Muscle of arm (tissue), 12 donors: ENCODE measurements around the gene FXN. TPM values are rescaled to one million over a fixed set of nuclear protein-coding genes. Genes with fewer than 3 reads are reported as not detected.
A peak's percentile ranks its signal among the peaks of the same experiment; 100 is the strongest.
"Not testable (repeated sequence)": the region's sequence is repeated elsewhere in the genome, so short reads cannot be mapped to it uniquely, and the experiment has no call there.

Experiments used
- DNase-seq: peaks from one replicate; pipeline ENCODE4 v3.0.0-alpha.2; 2013
- polyA plus RNA-seq, 12 donors: library from polyadenylated mRNA; unstranded; fragments of 120-200 nt; gene quantifications; one replicate each; pipeline ENCODE4 v1.2.1, GENCODE V29; 2013; ENCODE audit not compliant: insufficient read length in 12 of 12

Gene FXN
- polyA plus RNA-seq, 12 donors: 12.1 to 16.0 (median 12.8) TPM; not detected in 1

DNA sequence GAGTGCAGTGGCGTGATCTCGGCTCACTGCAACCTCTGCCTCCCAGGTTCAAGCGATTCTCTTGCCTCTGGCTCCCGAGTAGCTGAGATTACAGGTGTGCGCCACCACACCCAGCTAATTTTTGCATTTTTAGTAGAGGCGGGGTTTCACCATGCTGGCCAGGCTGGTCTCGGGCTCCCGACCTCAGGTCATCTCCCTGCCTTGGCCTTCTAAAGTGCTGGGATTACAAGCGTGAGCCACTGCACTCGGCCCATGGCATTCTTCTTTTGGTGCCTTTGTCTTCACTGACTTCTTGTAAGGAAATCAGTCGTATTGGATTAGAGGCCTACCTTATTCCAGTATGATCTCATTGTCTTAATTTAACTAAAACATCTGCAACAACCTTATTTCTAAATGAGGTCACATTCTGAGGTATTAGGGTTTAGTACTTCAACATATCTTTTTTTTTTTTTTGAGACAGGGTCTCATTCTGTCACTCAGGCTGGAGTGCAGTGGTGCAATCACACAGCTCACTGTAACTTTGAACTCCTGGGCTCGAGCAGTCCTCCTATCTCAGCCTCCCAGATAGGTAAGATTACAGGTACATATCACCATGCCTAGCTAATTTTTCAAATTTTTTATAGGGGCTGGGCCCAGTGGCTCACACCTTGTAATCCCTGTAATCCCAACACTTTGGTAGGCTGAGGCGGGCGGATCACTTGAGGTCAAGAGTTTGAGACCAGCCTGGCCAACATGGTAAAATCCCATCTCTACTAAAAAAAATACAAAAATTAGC, 59.0 kb downstream of the FXN start:
- not testable (repeated sequence) for DNase-seq

GRCh38 chr9:69097064-69097463, 61.5 kb downstream of the FXN start:
- DNase-seq: no peak

DNA sequence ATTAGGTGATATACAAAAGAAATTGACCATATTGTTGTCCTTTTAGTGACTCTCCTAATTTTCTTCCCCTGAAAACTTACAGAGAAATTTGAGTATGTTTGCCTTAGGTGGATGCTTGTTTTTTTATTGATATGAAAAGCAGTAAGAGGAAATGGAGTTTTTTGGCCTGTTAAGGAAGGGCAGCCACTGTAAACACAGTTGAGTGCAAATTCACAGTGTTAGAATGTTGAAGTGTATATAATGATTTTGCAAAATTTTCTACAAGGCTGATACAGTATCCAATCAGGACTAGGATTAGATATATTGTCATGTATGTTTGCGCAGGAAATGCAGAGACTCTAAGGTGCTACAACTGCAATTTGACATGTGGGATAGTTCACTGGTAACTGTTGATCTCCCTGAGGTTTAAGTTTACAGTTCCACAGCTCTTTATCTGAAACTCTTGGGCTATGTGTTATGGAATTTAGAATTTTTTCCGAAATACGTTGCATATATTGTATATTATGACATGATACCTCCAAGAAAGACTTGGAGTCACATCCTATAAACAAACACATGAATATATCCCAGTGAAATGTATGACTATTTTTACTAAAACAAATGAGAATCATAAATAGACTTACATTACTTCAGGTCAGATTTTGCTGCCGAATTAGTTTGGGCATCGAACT, 62.5 kb downstream of the FXN start:
- DNase-seq: no peak

DNA sequence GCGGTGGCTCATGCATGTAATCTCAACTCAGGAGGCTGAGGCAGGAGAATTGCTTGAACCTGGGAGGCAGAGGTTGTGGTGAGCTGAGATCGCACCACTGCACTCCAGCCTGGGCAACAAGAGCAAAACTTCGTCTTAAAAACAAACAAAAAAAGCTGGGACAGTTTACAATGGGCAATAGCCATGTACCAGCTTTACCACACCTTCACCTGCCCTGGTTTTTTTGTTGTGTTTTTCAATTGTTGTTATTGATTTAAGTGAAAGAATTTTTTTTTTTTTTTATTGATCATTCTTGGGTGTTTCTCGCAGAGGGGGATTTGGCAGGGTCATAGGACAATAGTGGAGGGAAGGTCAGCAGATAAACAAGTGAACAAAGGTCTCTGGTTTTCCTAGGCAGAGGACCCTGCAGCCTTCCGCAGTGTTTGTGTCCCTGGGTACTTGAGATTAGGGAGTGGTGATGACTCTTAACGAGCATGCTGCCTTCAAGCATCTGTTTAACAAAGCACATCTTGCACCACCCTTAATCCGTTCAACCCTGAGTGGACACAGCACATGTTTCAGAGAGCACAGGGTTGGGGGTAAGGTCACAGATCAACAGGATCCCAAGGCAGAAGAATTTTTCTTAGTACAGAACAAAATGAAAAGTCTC, 67.9 kb downstream of the FXN start:
- DNase-seq: not testable (repeated sequence)

DNA sequence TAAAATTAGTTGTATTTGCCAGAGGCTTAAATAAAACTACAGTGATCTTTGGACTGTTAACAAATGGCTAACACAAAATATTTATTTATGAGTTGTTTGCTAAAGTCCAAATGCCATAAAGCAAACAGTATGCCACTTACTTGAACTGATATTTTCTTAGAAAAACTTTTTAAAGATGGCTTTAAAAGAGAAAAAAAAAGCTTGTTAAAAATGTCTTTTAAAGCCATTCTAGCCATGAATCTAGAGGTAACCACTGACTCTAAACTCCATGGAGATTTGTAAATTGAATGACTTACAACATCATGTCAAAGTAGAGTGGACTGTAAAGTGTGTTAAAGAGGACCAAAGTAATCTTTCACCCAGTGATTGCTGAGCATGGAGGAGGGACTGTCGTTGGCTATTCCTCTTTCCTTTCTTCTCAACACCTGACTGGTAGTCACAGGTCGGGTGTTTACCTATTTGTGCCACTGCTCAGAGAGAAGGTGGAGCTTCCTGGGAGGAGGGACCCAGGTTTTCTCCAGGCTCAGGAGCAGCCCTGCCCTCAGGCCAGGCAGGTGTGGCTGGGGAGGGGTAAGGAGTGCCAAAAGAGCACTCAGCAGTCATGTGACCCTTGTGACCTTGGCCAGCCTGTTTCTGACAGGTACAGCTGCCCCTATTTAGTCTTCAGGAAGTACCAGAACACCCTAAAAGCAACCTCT, 69.4 kb downstream of the FXN start:
- no peak for DNase-seq

DNA sequence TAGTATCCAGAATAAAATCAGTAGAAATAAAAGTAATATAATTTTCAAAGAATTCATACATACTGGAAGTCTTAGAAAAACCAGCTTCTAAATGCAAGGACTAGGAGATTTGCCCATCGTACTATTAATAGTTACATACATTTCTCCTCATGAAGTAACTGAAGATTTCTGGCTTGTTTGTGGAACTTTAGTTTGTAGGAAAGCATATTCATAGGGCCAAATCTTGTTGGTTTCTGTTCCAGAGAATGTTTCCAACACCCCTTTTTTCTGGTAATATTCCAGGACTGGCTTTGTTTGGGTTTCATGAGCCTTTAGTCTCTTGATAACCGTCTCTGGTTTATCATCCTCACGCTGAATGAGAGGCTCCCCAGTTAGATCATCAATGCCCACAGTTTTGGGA, 72.2 kb downstream of the FXN start:
- DNase-seq: no peak

DNA sequence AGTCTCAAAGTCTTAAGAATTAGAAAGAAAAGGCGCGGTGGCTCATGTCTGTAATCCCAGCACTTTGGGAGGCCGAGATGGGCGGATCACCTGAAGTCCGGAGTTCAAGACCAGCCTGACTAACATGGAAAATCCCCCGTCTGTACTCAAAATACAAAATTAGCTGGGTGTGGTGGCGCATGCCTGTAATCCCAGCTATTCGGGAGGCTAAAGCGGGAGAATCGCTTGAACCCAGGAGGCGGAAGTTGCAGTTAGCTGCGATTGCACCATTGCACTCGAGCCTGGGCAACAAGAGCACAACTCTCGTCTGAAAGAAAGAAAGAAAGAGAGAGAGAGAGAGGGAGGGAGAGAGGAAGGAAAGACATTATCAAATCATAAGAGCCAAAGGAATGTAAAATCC, 73.2 kb downstream of the FXN start:
- DNase-seq: not testable (repeated sequence)

DNA sequence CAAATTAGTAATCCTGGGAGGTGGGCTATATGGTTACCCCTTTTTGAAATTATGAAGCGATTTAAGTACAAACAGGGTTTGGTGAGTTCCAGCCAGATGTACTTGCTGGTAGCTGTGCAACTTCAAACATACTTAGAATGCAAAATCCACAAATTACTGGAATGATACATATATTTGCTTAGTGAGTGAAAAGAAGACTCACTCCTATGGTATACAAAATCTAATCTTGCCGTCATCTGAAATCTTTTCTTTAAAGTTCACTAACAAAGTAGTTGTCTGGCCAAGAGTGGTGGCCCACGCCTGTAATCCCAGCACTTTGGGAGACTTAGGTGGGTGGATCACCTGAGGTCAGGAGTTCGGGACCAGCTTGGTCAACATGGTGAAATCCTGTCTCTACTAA, 73.6 kb downstream of the FXN start:
- DNase-seq: no peak

DNA sequence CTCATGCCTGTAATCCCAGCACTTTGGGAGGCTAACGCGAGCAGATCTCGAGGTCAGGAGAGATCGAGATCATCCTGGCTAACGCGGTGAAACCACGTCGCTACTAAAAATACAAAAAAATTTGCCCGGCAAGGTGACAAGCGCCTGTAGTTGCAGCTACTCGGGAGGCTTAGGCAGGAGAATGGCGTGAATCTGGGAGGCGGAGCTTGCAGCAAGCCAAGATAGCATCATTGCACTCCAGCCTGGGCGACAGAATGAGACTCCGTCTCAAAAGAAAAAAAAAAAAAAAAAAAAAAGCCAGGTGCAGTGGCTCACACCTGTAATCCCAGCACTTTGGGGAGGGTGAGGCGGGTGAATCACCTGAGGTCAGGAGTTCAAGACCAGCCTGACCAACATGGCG, 77.1 kb downstream of the FXN start:
- DNase-seq: not testable (repeated sequence)

- DNase-seq: peak; percentile 51
These were observed 80.1 kb downstream of the FXN start for GRCh38 chr9:69115621-69116020.

GRCh38 chr9:69118656-69119055, 83.1 kb downstream of the FXN start:
- no peak for DNase-seq

GRCh38 chr9:69120380-69121154, 85.0 kb downstream of the FXN start:
- no peak for DNase-seq

- DNase-seq: peak; percentile 41
These were observed 85.9 kb downstream of the FXN start for GRCh38 chr9:69121155-69122081.

DNA sequence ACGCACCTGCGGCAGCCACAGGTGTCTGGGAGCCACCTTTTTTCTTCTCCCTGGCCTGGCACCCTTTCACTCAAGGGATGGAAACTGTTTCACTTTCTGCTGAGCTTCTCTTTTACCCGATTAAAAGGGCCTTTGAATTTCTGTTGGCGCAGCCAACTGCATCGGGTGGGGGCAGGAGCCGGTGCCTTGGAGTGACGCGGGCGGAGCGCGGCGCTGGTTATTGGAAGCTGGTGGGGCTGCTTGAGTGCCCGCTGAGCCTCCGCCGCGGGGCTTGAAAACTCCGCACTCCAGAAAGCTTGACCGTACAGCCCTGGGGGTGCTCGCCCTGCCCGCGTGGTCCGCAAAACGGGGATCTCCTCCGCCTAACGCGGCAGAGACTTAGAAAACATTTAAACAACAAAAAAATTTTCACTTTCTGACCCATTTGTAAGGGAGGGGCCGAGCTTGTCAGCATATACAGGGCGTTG, 86.6 kb downstream of the FXN start:
- peak; percentile 40 for DNase-seq

GRCh38 chr9:69122549-69123141, 87.1 kb downstream of the FXN start:
- peak; percentile 27 for DNase-seq

- no peak for DNase-seq
These were observed 95.2 kb downstream of the FXN start for GRCh38 chr9:69130456-69131441.

DNA sequence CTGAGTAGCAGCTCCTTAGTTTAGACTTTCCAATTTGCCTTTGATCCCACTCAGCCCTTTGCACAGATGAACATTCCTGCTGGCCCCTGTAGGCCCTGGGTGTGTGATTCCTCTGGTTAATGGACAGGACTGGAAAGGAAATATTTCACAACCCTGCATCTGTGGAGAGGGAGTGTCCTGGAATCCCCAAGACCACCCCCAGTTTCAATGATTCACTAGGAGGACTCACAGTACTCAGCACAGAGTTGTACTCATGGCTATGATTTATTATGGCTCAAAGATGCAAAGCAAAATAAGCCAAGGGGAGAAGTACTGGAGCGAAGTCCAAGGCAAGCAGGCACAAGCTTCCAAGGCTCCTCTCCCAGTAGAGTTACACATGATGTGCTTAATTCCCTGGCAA, 96.1 kb downstream of the FXN start:
- DNase-seq: peak; percentile 39

DNA sequence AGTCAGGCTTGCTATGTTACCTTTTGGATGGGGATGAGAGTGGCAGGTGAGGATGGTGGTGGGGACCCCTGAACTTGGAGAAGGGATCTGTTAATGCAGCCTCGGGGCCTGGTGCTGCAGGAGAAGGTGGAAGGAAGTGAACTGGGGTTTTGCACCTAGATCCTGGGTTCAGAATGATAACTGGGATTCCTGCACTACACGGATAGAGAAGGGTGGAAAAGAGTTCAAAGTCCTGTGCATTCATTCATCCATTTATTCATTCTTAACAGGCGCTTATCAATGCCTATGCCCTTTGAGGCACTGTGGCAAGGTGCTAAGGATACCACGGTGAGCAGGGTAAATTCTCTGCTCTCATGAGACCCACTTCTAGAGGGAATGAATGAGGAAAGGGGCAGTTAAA, 96.8 kb downstream of the FXN start:
- no peak for DNase-seq

DNA sequence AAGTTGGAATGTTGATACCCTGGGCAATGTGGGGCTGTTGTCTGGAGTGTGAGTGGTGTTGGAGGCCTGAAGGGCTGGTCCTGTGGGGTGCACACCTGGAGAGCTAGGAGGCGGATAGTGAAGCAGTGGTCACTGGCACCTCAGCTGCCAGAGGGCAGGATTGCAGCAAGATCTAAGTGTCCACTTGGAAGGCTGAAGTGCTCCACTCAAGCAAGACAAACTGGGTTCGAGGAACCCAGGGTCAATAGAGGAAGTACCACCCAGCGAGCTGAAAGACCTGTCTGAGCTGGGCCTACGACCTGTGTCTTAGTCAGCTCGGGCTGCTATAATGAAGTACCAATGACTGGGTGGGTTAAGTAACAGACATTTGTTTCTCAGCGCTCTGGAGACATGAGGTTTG, 98.9 kb downstream of the FXN start:
- DNase-seq: no peak
